Tibial nerve (tissue), 4 donors: ENCODE measurements around the gene KBTBD6.
"Not testable (repeated sequence)": the region's sequence is repeated elsewhere in the genome, so short reads cannot be mapped to it uniquely, and the experiment has no call there.

Source experiments
- EP300 ChIP-seq, 2 donors: sonication (generic); formaldehyde crosslinking; IDR thresholded peaks; one replicate each; pipeline ENCODE4 v1.6.1; 2017; ENCODE audit warnings: antibody characterized with exemption in 2 of 2, mild to moderate bottlenecking in 1 of 2
- POLR2A ChIP-seq, 2 donors: fragments of 450-650 bp; IDR thresholded peaks; one replicate each; pipeline ENCODE4 v1.6.1; 2017; ENCODE audit warnings: antibody characterized with exemption in 2 of 2, mild to moderate bottlenecking in 2 of 2, moderate library complexity in 2 of 2
- TF ChIP-seq, protein P1 (sequence below), 5 experiments: fragments of 200-600 bp in 3 of 5; fragments of 450-650 bp in 2 of 5; sonication (generic) in 3 of 5; IDR thresholded peaks; one replicate each; pipeline ENCODE4 v1.5.1; 2016 to 2019; ENCODE audit warnings: antibody characterized with exemption in 5 of 5, mild to moderate bottlenecking in 3 of 5, moderate library complexity in 2 of 5

DNA sequence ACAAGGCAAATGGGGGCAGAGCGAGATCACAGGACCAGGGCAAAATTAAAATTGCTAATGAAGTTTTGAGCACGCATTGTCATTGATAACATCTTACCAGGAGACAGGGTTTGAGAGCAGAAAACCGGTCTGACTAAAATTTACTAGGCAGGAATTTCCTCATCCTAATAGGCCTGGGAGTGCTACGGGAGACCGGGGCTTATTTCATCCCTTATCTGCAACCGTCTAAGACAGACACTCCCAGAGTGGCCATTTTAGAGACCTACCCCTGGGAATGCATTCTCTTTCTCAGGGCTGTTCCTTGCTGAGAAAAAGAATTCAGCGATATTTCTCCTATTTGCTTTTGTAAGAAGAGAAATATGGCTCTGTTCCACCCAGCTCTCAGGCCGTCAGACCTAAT, 43.0 kb upstream of the KBTBD6 start:
- not testable (repeated sequence) for TF ChIP-seq POLR2A, EP300 (IDR thresholded peaks at IDR 0.05)
- TF ChIP-seq, protein P1, sequence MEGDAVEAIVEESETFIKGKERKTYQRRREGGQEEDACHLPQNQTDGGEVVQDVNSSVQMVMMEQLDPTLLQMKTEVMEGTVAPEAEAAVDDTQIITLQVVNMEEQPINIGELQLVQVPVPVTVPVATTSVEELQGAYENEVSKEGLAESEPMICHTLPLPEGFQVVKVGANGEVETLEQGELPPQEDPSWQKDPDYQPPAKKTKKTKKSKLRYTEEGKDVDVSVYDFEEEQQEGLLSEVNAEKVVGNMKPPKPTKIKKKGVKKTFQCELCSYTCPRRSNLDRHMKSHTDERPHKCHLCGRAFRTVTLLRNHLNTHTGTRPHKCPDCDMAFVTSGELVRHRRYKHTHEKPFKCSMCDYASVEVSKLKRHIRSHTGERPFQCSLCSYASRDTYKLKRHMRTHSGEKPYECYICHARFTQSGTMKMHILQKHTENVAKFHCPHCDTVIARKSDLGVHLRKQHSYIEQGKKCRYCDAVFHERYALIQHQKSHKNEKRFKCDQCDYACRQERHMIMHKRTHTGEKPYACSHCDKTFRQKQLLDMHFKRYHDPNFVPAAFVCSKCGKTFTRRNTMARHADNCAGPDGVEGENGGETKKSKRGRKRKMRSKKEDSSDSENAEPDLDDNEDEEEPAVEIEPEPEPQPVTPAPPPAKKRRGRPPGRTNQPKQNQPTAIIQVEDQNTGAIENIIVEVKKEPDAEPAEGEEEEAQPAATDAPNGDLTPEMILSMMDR (IDR thresholded peaks at IDR 0.05): not testable (repeated sequence)
